AG04449 (cell line): ENCODE measurements around the gene JOSD2.
A peak's percentile ranks its signal among the peaks of the same experiment; 100 is the strongest.

ENCODE experiments used
- CTCF ChIA-PET: fragments of 350-600 bp; formaldehyde crosslinking; extraction: SDS; loops from one replicate; lab custom pipeline; 2021; ENCODE audit warnings: antibody characterized with exemption; lab: Yijun Ruan, JAX
- POLR2A ChIA-PET: fragments of 400-600, 350-600 bp; formaldehyde crosslinking; extraction: SDS; loops from one replicate; lab custom pipeline; 2020; ENCODE audit warnings: antibody characterized with exemption, inconsistent platforms; lab: Yijun Ruan, JAX
- DNase-seq: peaks from one replicate; pipeline ENCODE4 v3.0.0-alpha.2; 2010; ENCODE audit warnings: low read depth, low spot score
- H3K4me3 ChIP-seq: 2 replicates; pipeline ENCODE4 v1.5.1; 2011; ENCODE audit warnings: low read depth, mild to moderate bottlenecking, control low read depth, low read length
- TF ChIP-seq, protein P1 (sequence below): IDR thresholded peaks from one replicate; pipeline ENCODE4 v1.5.1; 2011; ENCODE audit warnings: mild to moderate bottlenecking, moderate library complexity, low read length, control low read depth, inconsistent platforms; ENCODE audit not compliant: insufficient read depth; ENCODE audit errors: missing control alignments

The JOSD2 gene

GRCh38 chr19:50512999-50513745 lies 2.2 kb upstream of the JOSD2 start:
- H3K4me3 ChIP-seq, result no peak overlapping the region
- DNase-seq, result no peak
- ChIA-PET CTCF (interaction anchor here (0.7 kb wide), 1 partner anchor 25 kb away, joined by 3 read pairs; no protein-coding TSS in a partner anchor), POLR2A (no interaction called here)
- TF ChIP-seq, protein P1, sequence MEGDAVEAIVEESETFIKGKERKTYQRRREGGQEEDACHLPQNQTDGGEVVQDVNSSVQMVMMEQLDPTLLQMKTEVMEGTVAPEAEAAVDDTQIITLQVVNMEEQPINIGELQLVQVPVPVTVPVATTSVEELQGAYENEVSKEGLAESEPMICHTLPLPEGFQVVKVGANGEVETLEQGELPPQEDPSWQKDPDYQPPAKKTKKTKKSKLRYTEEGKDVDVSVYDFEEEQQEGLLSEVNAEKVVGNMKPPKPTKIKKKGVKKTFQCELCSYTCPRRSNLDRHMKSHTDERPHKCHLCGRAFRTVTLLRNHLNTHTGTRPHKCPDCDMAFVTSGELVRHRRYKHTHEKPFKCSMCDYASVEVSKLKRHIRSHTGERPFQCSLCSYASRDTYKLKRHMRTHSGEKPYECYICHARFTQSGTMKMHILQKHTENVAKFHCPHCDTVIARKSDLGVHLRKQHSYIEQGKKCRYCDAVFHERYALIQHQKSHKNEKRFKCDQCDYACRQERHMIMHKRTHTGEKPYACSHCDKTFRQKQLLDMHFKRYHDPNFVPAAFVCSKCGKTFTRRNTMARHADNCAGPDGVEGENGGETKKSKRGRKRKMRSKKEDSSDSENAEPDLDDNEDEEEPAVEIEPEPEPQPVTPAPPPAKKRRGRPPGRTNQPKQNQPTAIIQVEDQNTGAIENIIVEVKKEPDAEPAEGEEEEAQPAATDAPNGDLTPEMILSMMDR, result no peak

- no peak overlapping the region for H3K4me3 ChIP-seq
- ChIA-PET CTCF (interaction anchor here (0.7 to 3.2 kb wide), 5 partner anchors 26 to 271 kb away, joined by 3 to 17 read pairs (median 4); no protein-coding TSS in a partner anchor), POLR2A (no interaction called here)
- DNase-seq, result no peak
- TF ChIP-seq, protein P1, result no peak
Measured at GRCh38 chr19:50512112-50512998, 1.4 kb upstream of the JOSD2 start.

DNA sequence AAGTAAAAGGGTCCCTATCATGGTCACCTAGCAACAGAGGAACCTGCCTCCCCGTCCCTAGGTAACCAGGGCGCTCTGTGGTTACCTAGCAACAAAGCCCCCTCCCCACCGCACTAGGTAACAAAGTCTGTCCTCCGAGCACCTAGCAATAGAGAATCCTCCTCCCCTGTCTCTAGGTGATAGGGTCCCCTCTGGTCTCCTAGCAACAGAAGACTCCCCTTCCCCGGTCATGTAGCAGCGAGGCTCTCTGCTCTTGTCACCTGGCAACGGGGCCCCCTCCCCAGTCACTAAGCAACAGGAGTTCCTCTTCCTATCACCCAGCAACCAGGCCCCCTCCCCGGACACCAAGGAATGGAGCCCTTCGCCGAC lies 307 bp downstream of the JOSD2 start:
- TF ChIP-seq, protein P1, result no peak
- H3K4me3 ChIP-seq, result peak overlapping the region; percentile 89
- no peak for DNase-seq
- ChIA-PET POLR2A (interaction anchor here (0.8 to 1.0 kb wide), 3 partner anchors 10 to 273 kb away, joined by 3 to 4 read pairs (median 4); no protein-coding TSS in a partner anchor), CTCF (interaction anchor here (0.9 to 3.2 kb wide), 8 partner anchors 24 to 412 kb away, joined by 3 to 17 read pairs (median 4); no protein-coding TSS in a partner anchor)

DNA sequence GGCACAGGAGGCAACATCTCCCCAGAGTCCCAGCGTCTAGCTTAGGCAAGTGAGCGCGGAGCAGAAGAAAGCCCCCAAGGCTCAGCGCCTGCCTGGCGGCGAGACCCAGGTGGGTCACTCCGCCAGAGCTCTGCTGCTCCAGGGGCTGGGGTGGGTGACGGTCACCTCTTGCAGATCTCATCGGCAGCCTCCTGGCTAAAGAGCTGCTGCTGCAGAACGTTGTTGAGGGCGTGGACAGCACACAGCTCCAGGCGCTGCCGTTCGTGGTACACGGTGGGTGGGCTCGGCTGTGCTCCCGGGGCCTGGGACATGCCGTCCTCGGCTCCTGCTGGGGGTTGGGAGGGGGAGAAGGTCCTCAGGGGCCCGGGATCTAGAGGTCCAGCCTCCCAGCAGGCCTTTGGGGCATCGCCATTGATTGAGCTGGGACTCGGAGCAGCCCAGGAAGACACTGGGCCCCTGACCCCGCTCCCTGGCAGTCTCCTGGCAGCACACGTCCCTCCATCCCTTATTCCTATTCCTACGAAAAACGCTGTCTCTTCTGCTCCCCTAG lies 795 bp downstream of the JOSD2 start:
- peak overlapping the region; percentile 89 for H3K4me3 ChIP-seq
- TF ChIP-seq, protein P1, result no peak
- no peak for DNase-seq
- ChIA-PET POLR2A (interaction anchor here (0.8 to 1.0 kb wide), 2 partner anchors 9 to 67 kb away, joined by 4 to 6 read pairs; no protein-coding TSS in a partner anchor), CTCF (interaction anchor here (0.9 to 3.2 kb wide), 5 partner anchors 23 to 412 kb away, joined by 3 to 17 read pairs (median 3); no protein-coding TSS in a partner anchor)

GRCh38 chr19:50509366-50509765 lies 1.6 kb downstream of the JOSD2 start:
- H3K4me3 ChIP-seq, result no peak overlapping the region; the same call in 1 of the 2 replicates
- TF ChIP-seq, protein P1, result no peak
- no peak for DNase-seq
- ChIA-PET CTCF (interaction anchor here (1.3 to 3.2 kb wide), 3 partner anchors 29 to 152 kb away, joined by 3 to 17 read pairs (median 11); no protein-coding TSS in a partner anchor), POLR2A (no interaction called here)
